ENCODE data around the gene CITED2. TPM values are rescaled to one million over a fixed set of nuclear protein-coding genes. Genes with fewer than 3 reads are reported as not detected.

CITED2 gene
- total RNA-seq, 1 donor from 2014 or later, result 122 TPM

DNA sequence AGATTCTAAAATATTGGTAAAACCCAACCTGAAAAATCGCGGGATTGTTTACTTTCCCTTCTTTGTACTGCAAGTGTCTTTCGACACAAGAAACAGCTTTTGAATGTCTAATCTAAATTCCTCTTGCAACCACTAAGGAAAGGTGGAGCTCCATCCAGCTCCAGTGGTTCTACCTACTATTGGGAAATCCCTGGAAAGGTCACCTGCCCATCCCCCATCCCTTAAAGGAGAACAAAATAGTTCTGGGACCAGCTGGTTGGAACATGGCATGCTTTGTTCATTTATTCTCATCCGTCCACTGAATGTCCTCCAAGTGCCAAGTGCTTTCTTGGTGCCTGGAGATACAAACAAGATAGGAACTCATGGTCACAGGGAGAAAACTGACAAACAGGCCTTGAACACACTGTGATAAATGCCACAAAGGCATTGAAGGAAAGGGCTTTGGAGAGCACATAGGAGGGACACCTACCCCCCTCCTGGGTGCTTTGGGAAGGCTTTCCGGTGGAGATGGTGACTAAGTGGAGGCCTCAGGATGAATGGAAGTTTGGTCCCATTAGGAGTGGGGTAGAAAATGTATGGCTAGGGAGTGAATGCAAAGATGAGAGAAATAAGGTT lies 2.3 kb upstream of the CITED2 start:
- peak overlapping the region; percentile 53 for H3K27ac Mint-ChIP-seq (ENCODE audit: unreplicated experiment)
- peaks cover 18% of the 10 kb centered on the region for H3K36me3 Mint-ChIP-seq (ENCODE audit: low read depth)
- peak overlapping the region; percentile 100 for H3K4me3 Mint-ChIP-seq
- TF ChIP-seq, protein P1, sequence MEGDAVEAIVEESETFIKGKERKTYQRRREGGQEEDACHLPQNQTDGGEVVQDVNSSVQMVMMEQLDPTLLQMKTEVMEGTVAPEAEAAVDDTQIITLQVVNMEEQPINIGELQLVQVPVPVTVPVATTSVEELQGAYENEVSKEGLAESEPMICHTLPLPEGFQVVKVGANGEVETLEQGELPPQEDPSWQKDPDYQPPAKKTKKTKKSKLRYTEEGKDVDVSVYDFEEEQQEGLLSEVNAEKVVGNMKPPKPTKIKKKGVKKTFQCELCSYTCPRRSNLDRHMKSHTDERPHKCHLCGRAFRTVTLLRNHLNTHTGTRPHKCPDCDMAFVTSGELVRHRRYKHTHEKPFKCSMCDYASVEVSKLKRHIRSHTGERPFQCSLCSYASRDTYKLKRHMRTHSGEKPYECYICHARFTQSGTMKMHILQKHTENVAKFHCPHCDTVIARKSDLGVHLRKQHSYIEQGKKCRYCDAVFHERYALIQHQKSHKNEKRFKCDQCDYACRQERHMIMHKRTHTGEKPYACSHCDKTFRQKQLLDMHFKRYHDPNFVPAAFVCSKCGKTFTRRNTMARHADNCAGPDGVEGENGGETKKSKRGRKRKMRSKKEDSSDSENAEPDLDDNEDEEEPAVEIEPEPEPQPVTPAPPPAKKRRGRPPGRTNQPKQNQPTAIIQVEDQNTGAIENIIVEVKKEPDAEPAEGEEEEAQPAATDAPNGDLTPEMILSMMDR (conservative IDR thresholded peaks at IDR 0.05), result peak; percentile 13
- no peak for DNase-seq (ENCODE audit: low read depth, low spot score)
- H3K9me3 Mint-ChIP-seq, result no peaks in the 10 kb centered on the region
- H3K27me3 Mint-ChIP-seq (ENCODE audit: low read depth), result peaks cover 4% of the 10 kb centered on the region
- H3K4me1 Mint-ChIP-seq, result peaks cover 23% of the 10 kb centered on the region

- Mint-ChIP-seq H3K27me3 (ENCODE audit: low read depth) (peaks cover 4% of the 10 kb centered on the region), H3K9me3 (no peaks in the 10 kb centered on the region), H3K4me1 (peaks cover 31% of the 10 kb centered on the region), H3K4me3 (peak overlapping the region; percentile 100), H3K36me3 (ENCODE audit: low read depth) (peaks cover 21% of the 10 kb centered on the region), H3K27ac (ENCODE audit: unreplicated experiment) (peak overlapping the region; percentile 98)
- no peak for DNase-seq (ENCODE audit: low read depth, low spot score)
- TF ChIP-seq, protein P1 (conservative IDR thresholded peaks at IDR 0.05), result no peak
Observed at GRCh38 chr6:139376017-139376330, 1.5 kb upstream of the CITED2 start.

GRCh38 chr6:139375226-139376016 lies 973 bp upstream of the CITED2 start:
- Mint-ChIP-seq H3K27ac (ENCODE audit: unreplicated experiment) (peak overlapping the region; percentile 98), H3K27me3 (ENCODE audit: low read depth) (peaks cover 4% of the 10 kb centered on the region), H3K36me3 (ENCODE audit: low read depth) (peaks cover 23% of the 10 kb centered on the region), H3K9me3 (no peaks in the 10 kb centered on the region), H3K4me1 (peaks cover 36% of the 10 kb centered on the region), H3K4me3 (peak overlapping the region; percentile 100)
- TF ChIP-seq, protein P1 (conservative IDR thresholded peaks at IDR 0.05), result no peak
- peak; percentile 79 for DNase-seq (ENCODE audit: low read depth, low spot score)

DNA sequence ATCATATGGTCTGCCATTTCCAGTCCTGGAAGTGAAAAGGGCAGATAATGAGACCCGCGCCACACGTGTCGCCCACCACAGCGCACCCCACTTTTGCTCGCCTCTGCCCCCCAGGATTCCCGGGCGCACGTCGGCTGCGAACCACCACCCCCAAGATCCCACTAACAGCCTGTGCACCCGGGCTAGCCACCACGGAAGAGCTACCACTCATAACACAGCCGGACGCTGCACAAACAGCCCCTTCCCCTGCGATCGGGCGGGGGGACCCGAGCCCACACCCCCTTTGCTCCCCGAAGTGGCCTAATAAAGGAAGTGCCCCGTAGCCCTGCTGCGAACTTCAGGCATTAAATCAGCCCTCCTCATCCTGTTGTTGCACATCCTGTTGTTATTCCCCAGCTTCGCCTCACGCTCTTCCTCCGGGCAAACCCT lies 506 bp downstream of the CITED2 start:
- DNase-seq (ENCODE audit: low read depth, low spot score), result no peak
- H3K4me3 Mint-ChIP-seq, result peak overlapping the region; percentile 100
- H3K27ac Mint-ChIP-seq (ENCODE audit: unreplicated experiment), result peak overlapping the region; percentile 98

GRCh38 chr6:139373154-139373927 lies 1.1 kb downstream of the CITED2 start:
- TF ChIP-seq, protein P1 (conservative IDR thresholded peaks at IDR 0.05), result peak; percentile 51
- H3K27ac Mint-ChIP-seq (ENCODE audit: unreplicated experiment), result peak overlapping the region; percentile 98
- H3K36me3 Mint-ChIP-seq (ENCODE audit: low read depth), result peaks cover 26% of the 10 kb centered on the region

More for the DNA sequence above, 506 bp downstream of the CITED2 start:
- H3K9me3 Mint-ChIP-seq, result no peaks in the 10 kb centered on the region
- H3K4me1 Mint-ChIP-seq, result peaks cover 51% of the 10 kb centered on the region
- TF ChIP-seq, protein P1 (conservative IDR thresholded peaks at IDR 0.05), result no peak
- peaks cover 4% of the 10 kb centered on the region for H3K27me3 Mint-ChIP-seq (ENCODE audit: low read depth)
- H3K36me3 Mint-ChIP-seq (ENCODE audit: low read depth), result peaks cover 26% of the 10 kb centered on the region

More at GRCh38 chr6:139373154-139373927, 1.1 kb downstream of the CITED2 start:
- peak overlapping the region; percentile 100 for H3K4me3 Mint-ChIP-seq
- H3K9me3 Mint-ChIP-seq, result no peaks in the 10 kb centered on the region
- H3K4me1 Mint-ChIP-seq, result peaks cover 57% of the 10 kb centered on the region
- peak; percentile 43 for DNase-seq (ENCODE audit: low read depth, low spot score)
- H3K27me3 Mint-ChIP-seq (ENCODE audit: low read depth), result peaks cover 4% of the 10 kb centered on the region
